Measurements from ENCODE around the gene OTUB2. TPM values are rescaled to one million over a fixed set of nuclear protein-coding genes. Genes with fewer than 3 reads are reported as not detected.

The OTUB2 gene
- total RNA-seq, 1 donor from 2014 or later: 6.8 TPM

DNA sequence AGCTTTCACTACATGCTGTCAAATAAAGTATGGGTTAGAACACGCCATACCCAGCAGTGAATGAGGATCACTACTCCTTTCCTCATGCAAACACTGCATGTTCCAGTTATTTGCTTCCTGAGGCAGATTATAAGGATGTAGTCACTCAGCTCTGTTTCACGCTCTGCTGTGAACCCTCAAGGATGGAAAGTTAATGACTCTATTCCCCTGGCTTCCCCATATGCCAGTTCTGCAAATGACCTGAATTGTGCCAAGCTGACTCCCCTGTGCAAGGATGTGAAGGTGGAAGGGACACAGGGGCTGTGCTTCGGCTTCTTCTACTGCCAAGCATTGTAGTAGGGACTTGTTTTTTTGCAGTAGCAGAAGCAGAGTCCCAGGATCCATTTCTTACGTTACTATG lies 61.8 kb downstream of the OTUB2 start:
- no peaks in the 10 kb centered on the region for H3K36me3 ChIP-seq
- H2AFZ ChIP-seq (replicated peaks): no peak overlapping the region
- no peaks in the 10 kb centered on the region for H3K4me1 ChIP-seq
- DNase-seq (ENCODE audit: low spot score): no peak
- Mint-ChIP-seq H3K36me3 (peaks cover 19% of the 10 kb centered on the region), H3K4me1 (no peaks in the 10 kb centered on the region), H3K9me3 (peaks cover 5% of the 10 kb centered on the region), H3K4me3 (no peak overlapping the region), H3K27ac (no peak overlapping the region), H3K27me3 (ENCODE audit: insufficient read depth, low read depth) (peaks cover 3% of the 10 kb centered on the region)
- no peak overlapping the region for H3K27ac ChIP-seq
- H3F3A ChIP-seq (ENCODE audit: low read depth): no peaks in the 10 kb centered on the region
- H3K27me3 ChIP-seq: no peaks in the 10 kb centered on the region
- no peak overlapping the region for H3K9ac ChIP-seq
- H4K20me1 ChIP-seq (ENCODE audit: low read depth): no peaks in the 10 kb centered on the region
- no peaks in the 10 kb centered on the region for H3K9me3 ChIP-seq (ENCODE audit: low read depth)
- no peak overlapping the region for H3K4me2 ChIP-seq
- H3K4me3 ChIP-seq: no peak overlapping the region
- H3K79me2 ChIP-seq (ENCODE audit: low read depth): no peaks in the 10 kb centered on the region
- TF ChIP-seq EZH2phosphoT487 (IDR thresholded peaks at IDR 0.05) (no peak), EZH2 (IDR thresholded peaks at IDR 0.05) (no peak)
- TF ChIP-seq, protein P1, sequence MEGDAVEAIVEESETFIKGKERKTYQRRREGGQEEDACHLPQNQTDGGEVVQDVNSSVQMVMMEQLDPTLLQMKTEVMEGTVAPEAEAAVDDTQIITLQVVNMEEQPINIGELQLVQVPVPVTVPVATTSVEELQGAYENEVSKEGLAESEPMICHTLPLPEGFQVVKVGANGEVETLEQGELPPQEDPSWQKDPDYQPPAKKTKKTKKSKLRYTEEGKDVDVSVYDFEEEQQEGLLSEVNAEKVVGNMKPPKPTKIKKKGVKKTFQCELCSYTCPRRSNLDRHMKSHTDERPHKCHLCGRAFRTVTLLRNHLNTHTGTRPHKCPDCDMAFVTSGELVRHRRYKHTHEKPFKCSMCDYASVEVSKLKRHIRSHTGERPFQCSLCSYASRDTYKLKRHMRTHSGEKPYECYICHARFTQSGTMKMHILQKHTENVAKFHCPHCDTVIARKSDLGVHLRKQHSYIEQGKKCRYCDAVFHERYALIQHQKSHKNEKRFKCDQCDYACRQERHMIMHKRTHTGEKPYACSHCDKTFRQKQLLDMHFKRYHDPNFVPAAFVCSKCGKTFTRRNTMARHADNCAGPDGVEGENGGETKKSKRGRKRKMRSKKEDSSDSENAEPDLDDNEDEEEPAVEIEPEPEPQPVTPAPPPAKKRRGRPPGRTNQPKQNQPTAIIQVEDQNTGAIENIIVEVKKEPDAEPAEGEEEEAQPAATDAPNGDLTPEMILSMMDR (IDR thresholded peaks at IDR 0.05): no peak

DNA sequence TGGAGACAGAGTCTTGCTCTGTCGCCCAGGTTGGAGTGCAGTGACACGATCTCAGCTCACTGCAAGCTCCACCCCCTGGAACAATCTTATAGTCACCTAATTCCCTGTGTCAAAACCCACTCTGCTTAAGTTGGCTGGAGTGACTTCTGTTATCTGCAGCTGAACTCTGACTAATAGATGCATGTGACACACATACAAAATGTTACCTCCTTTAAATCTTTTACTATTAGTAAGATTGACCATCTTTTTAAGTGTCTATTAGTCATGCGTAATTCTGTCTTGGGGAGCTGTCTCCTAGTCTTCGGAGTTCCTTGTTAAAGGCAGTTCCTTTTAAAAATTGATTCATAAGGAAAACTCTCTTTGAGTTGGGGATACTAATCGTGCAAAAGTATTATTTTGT lies 62.4 kb downstream of the OTUB2 start:
- Histone ChIP-seq H3K27me3 (no peaks in the 10 kb centered on the region), H3K4me2 (no peak overlapping the region), H4K20me1 (ENCODE audit: low read depth) (no peaks in the 10 kb centered on the region), H3K9ac (no peak overlapping the region), H3K4me1 (no peaks in the 10 kb centered on the region), H2AFZ (replicated peaks) (no peak overlapping the region), H3F3A (ENCODE audit: low read depth) (no peaks in the 10 kb centered on the region), H3K79me2 (ENCODE audit: low read depth) (no peaks in the 10 kb centered on the region), H3K9me3 (ENCODE audit: low read depth) (no peaks in the 10 kb centered on the region), H3K4me3 (no peak overlapping the region), H3K27ac (no peak overlapping the region), H3K36me3 (no peaks in the 10 kb centered on the region)
- no peaks in the 10 kb centered on the region for H3K4me1 Mint-ChIP-seq
- TF ChIP-seq, protein P1 (IDR thresholded peaks at IDR 0.05): no peak
- TF ChIP-seq EZH2 (IDR thresholded peaks at IDR 0.05) (no peak), EZH2phosphoT487 (IDR thresholded peaks at IDR 0.05) (no peak)
- peaks cover 3% of the 10 kb centered on the region for H3K27me3 Mint-ChIP-seq (ENCODE audit: insufficient read depth, low read depth)
- no peak overlapping the region for H3K27ac Mint-ChIP-seq
- no peak for DNase-seq (ENCODE audit: low spot score)
- peaks cover 14% of the 10 kb centered on the region for H3K36me3 Mint-ChIP-seq
- peaks cover 2% of the 10 kb centered on the region for H3K9me3 Mint-ChIP-seq
- H3K4me3 Mint-ChIP-seq: no peak overlapping the region

DNA sequence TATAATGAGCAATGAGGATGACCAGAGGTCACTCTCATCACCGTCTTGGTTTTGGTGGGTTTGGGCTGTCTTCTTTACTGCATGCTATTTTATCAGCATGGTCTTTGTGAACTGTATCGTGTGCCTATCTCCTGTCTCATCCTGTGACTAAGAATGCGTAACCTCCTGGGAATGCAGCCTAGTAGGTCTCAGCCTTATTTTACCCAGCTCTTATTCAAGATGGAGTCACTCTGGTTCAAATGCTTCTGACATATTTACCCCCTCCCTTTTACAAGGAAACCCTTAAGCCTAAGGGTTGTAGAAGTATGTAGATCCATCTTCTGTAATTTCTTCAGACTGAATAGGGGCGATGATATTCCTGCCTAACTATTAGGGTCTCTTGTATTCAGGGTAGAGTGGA lies 63.3 kb downstream of the OTUB2 start:
- no peaks in the 10 kb centered on the region for H3K4me1 Mint-ChIP-seq
- Histone ChIP-seq H4K20me1 (ENCODE audit: low read depth) (no peaks in the 10 kb centered on the region), H3K4me3 (no peak overlapping the region), H3K4me1 (peaks cover 6% of the 10 kb centered on the region), H3K4me2 (no peak overlapping the region), H3K36me3 (no peaks in the 10 kb centered on the region), H3K9ac (no peak overlapping the region), H2AFZ (replicated peaks) (no peak overlapping the region), H3K9me3 (ENCODE audit: low read depth) (no peaks in the 10 kb centered on the region), H3F3A (ENCODE audit: low read depth) (no peaks in the 10 kb centered on the region), H3K27ac (no peak overlapping the region), H3K27me3 (no peaks in the 10 kb centered on the region), H3K79me2 (ENCODE audit: low read depth) (no peaks in the 10 kb centered on the region)
- no peak for DNase-seq (ENCODE audit: low spot score)
- peaks cover 2% of the 10 kb centered on the region for H3K9me3 Mint-ChIP-seq
- no peak overlapping the region for H3K27ac Mint-ChIP-seq
- peaks cover 11% of the 10 kb centered on the region for H3K36me3 Mint-ChIP-seq
- H3K27me3 Mint-ChIP-seq (ENCODE audit: insufficient read depth, low read depth): peaks cover 3% of the 10 kb centered on the region
- H3K4me3 Mint-ChIP-seq: no peak overlapping the region
- TF ChIP-seq EZH2 (IDR thresholded peaks at IDR 0.05) (no peak), EZH2phosphoT487 (IDR thresholded peaks at IDR 0.05) (no peak)
- TF ChIP-seq, protein P1 (IDR thresholded peaks at IDR 0.05): no peak
